Measurements from ENCODE around the gene SEMA5B. TPM values are rescaled to one million over a fixed set of nuclear protein-coding genes. Genes with fewer than 3 reads are reported as not detected.

Gene SEMA5B
- total RNA-seq, 1 experiment from 2014 or later, result not detected

DNA sequence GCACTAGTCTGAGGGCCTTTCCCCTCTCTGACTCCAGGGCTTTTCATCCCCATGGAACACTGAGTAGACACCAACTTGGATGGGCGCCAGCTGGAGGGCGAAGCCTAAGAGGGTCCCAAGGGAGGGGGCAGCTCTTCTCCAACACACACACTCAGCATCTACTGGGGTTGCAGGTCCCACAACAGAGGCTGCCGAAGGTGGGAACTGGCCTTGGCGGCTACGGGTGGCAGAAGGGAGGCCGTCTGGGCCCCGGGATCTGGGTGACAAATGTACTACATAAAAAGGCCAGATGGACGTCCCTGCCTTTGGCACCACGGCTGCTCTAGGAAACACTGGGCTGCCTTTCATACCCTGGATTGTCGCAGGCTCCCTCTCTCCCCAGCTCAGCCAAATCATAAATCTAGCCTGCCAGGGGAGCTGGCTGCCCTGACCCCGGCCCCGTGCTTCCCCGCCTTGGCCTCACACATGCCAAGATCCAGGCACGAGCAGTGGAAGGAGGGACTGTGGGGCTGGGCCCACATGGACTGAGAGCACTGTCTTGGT is 31.5 kb downstream of the SEMA5B start:
- H3K4me2 ChIP-seq, result no peak overlapping the region
- ChIA-PET CTCF (interaction anchor here (0.6 kb wide), 1 partner anchor 121 kb away, joined by 3 read pairs; no protein-coding TSS in a partner anchor), POLR2A (ENCODE audit: unreplicated experiment) (no interaction called here)
- H3K79me2 ChIP-seq (ENCODE audit: low read depth), result no peaks in the 10 kb centered on the region
- H3K27ac ChIP-seq, result no peak overlapping the region
- intact Hi-C loops (cut with micrococcal nuclease; ENCODE audit: unreplicated experiment), result no loop called here
- TF ChIP-seq CTCF (conservative IDR thresholded peaks at IDR 0.05) (no peak), EZH2 (IDR thresholded peaks at IDR 0.05; ENCODE audit: low read depth) (no peak)
- H3K9me2 ChIP-seq (ENCODE audit: insufficient read depth), result no peaks in the 10 kb centered on the region
- H3K36me3 ChIP-seq (ENCODE audit: low read depth), result no peaks in the 10 kb centered on the region
- no peak overlapping the region for H3K4me3 ChIP-seq
- H3K27me3 ChIP-seq (ENCODE audit: insufficient read depth, low read depth), result peaks cover 37% of the 10 kb centered on the region
- H3K9me3 ChIP-seq (ENCODE audit: insufficient read depth, low read depth), result no peaks in the 10 kb centered on the region
- H4K20me1 ChIP-seq (ENCODE audit: insufficient read depth), result no peaks in the 10 kb centered on the region
- H2AFZ ChIP-seq, result no peak overlapping the region
- BruUV-seq (replicated peaks), result no TSS peak
- no peaks in the 10 kb centered on the region for H3F3A ChIP-seq (ENCODE audit: insufficient read depth, low read depth)
- no peaks in the 10 kb centered on the region for H3K4me1 ChIP-seq (replicated peaks; ENCODE audit: insufficient read depth)
- DNase-seq, result no peak

GRCh38 chr3:122994954-122995353 is 32.6 kb downstream of the SEMA5B start:
- H3K4me1 ChIP-seq (replicated peaks; ENCODE audit: insufficient read depth), result no peaks in the 10 kb centered on the region
- TF ChIP-seq CTCF (conservative IDR thresholded peaks at IDR 0.05) (no peak), EZH2 (IDR thresholded peaks at IDR 0.05; ENCODE audit: low read depth) (no peak)
- no peaks in the 10 kb centered on the region for H3K79me2 ChIP-seq (ENCODE audit: low read depth)
- no peak for DNase-seq
- intact Hi-C loops (cut with micrococcal nuclease; ENCODE audit: unreplicated experiment), result no loop called here
- no peaks in the 10 kb centered on the region for H3K9me2 ChIP-seq (ENCODE audit: insufficient read depth)
- no peaks in the 10 kb centered on the region for H4K20me1 ChIP-seq (ENCODE audit: insufficient read depth)
- H2AFZ ChIP-seq, result no peak overlapping the region
- H3K27me3 ChIP-seq (ENCODE audit: insufficient read depth, low read depth), result peaks cover 49% of the 10 kb centered on the region
- H3K4me3 ChIP-seq, result no peak overlapping the region
- H3K4me2 ChIP-seq, result no peak overlapping the region
- ChIA-PET POLR2A (ENCODE audit: unreplicated experiment) (no interaction called here), CTCF (no interaction called here)
- no peak overlapping the region for H3K27ac ChIP-seq
- H3K36me3 ChIP-seq (ENCODE audit: low read depth), result no peaks in the 10 kb centered on the region
- H3F3A ChIP-seq (ENCODE audit: insufficient read depth, low read depth), result no peaks in the 10 kb centered on the region
- no TSS peak for BruUV-seq (replicated peaks)
- H3K9me3 ChIP-seq (ENCODE audit: insufficient read depth, low read depth), result no peaks in the 10 kb centered on the region

DNA sequence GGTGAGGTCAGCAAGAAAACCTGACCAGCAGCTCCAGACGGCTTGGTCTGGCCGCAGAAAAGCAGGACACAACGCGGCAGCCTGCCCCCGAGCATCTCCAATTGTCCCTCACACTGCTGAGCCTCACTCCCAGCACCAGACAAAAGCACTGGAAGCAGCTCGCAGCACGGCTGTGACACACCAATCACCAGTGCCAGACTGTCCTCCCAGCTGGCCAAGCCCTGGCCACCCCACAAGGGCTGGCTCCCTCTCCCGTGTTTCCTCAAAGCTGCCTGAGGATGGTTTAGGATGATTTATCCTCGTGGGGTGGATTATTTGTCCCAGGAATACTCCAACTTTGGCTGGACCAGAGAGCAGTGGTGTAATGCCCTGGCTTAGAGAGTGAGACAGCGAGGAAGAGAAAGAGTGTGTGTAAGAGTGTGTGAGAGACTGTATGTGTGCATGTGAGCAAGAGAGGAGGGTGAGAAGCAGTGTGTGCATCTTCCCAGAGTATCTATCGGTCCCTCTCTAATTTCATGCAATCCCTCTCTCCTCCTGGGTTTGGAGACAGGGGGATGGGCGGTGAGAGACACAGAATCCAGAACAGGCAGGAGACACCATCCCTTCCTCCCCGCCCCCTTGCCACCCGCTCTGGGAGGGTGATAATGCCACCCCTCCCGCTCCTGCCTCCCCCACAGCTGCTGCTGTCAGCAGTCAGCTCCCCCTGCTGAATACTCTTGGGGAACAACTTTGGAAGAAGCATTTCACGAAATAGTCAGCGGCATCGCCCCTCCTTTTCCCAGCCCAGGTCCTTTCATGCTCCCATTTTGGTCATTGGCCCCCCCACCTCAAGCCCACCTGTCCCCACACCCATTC is 34.2 kb downstream of the SEMA5B start:
- Histone ChIP-seq H2AFZ (no peak overlapping the region), H3K27me3 (ENCODE audit: insufficient read depth, low read depth) (peaks cover 62% of the 10 kb centered on the region), H3K9me2 (ENCODE audit: insufficient read depth) (no peaks in the 10 kb centered on the region), H3K9me3 (ENCODE audit: insufficient read depth, low read depth) (no peaks in the 10 kb centered on the region), H3K4me3 (no peak overlapping the region), H3K79me2 (ENCODE audit: low read depth) (no peaks in the 10 kb centered on the region), H3K36me3 (ENCODE audit: low read depth) (no peaks in the 10 kb centered on the region), H3K27ac (no peak overlapping the region), H3K4me1 (replicated peaks; ENCODE audit: insufficient read depth) (no peaks in the 10 kb centered on the region), H4K20me1 (ENCODE audit: insufficient read depth) (no peaks in the 10 kb centered on the region), H3K4me2 (0 out of 2 replicates have a peak overlapping the region, but pooled peaks have one; percentile 19), H3F3A (ENCODE audit: insufficient read depth, low read depth) (no peaks in the 10 kb centered on the region)
- CTCF ChIA-PET, result no interaction called here
- DNase-seq, result peak in 1 of 2 experiments; percentile 19
- POLR2A ChIA-PET (ENCODE audit: unreplicated experiment), result no interaction called here
- no peak for TF ChIP-seq CTCF (conservative IDR thresholded peaks at IDR 0.05)
- TF ChIP-seq EZH2 (IDR thresholded peaks at IDR 0.05; ENCODE audit: low read depth), result no peak
- intact Hi-C loops (cut with micrococcal nuclease; ENCODE audit: unreplicated experiment), result no loop called here
- BruUV-seq (replicated peaks), result no TSS peak

Measured in PC-9 (cell line).